MCF 10A (cell line): ENCODE measurements around the gene PRKAR1B. TPM values are rescaled to one million over a fixed set of nuclear protein-coding genes. Genes with fewer than 3 reads are reported as not detected.

ENCODE experiments used
- BruUV-seq: library from RNA; stranded (reverse); fragments of 400-500 nt; replicated peaks from 2 replicates; lab custom pipeline; 2021; lab: Mats Ljungman, UMichigan
- CTCF ChIA-PET: fragments of 300-600 bp; sonication (Branson Sonifier 250); formaldehyde crosslinking; extraction: SDS; loops from one replicate; lab custom pipeline; 2021; ENCODE audit warnings: antibody characterized with exemption, inconsistent platforms; lab: Yijun Ruan, JAX
- POLR2A ChIA-PET: fragments of 300-600, 350-650 bp; sonication (Branson Sonifier 250); formaldehyde crosslinking; extraction: SDS; loops from one replicate; lab custom pipeline; 2020; ENCODE audit warnings: antibody characterized with exemption, inconsistent platforms; lab: Yijun Ruan, JAX
- DNase-seq: peaks from one replicate; pipeline ENCODE4 v3.0.0-alpha.2; 2018; ENCODE audit not compliant: unreplicated experiment
- H3K27ac Mint-ChIP-seq: one replicate; pipeline ENCODE4 v1.8.0; 2022; ENCODE audit warnings: mild to moderate bottlenecking, low read depth, mixed read lengths; ENCODE audit not compliant: unreplicated experiment
- H3K27me3 Mint-ChIP-seq: one replicate; pipeline ENCODE4 v1.8.0; 2022; ENCODE audit warnings: mixed read lengths; ENCODE audit not compliant: insufficient read depth, unreplicated experiment
- H3K36me3 Mint-ChIP-seq: one replicate; pipeline ENCODE4 v1.8.0; 2022; ENCODE audit warnings: mild to moderate bottlenecking, moderate library complexity, mixed read lengths; ENCODE audit not compliant: insufficient read depth, unreplicated experiment
- H3K4me1 Mint-ChIP-seq: one replicate; pipeline ENCODE4 v1.8.0; 2022; ENCODE audit warnings: mixed read lengths; ENCODE audit not compliant: insufficient read depth, unreplicated experiment
- H3K4me3 Mint-ChIP-seq: one replicate; pipeline ENCODE4 v1.8.0; 2022; ENCODE audit warnings: mild to moderate bottlenecking, moderate library complexity, mixed read lengths; ENCODE audit not compliant: unreplicated experiment
- H3K9me3 Mint-ChIP-seq: one replicate; pipeline ENCODE4 v1.8.0; 2022; ENCODE audit warnings: mixed read lengths; ENCODE audit not compliant: unreplicated experiment
- intact Hi-C: fragments of 100-400 bp; cut with micrococcal nuclease; formaldehyde crosslinking; loops from 2 replicates; pipeline ENCODE4 v1.14.1; 2022
- total RNA-seq: library from RNA; stranded (reverse); gene quantifications from 2 replicates; pipeline ENCODE4 v1.2.3, GENCODE V29; 2022
- TF ChIP-seq, protein P1 (sequence below): fragments of 200-600 bp; IDR thresholded peaks from one replicate; pipeline ENCODE4 v1.8.0; 2022; ENCODE audit warnings: antibody characterized with exemption, mild to moderate bottlenecking; ENCODE audit not compliant: unreplicated experiment

PRKAR1B gene
- total RNA-seq, 1 experiment from 2014 or later = 31.5 TPM

DNA sequence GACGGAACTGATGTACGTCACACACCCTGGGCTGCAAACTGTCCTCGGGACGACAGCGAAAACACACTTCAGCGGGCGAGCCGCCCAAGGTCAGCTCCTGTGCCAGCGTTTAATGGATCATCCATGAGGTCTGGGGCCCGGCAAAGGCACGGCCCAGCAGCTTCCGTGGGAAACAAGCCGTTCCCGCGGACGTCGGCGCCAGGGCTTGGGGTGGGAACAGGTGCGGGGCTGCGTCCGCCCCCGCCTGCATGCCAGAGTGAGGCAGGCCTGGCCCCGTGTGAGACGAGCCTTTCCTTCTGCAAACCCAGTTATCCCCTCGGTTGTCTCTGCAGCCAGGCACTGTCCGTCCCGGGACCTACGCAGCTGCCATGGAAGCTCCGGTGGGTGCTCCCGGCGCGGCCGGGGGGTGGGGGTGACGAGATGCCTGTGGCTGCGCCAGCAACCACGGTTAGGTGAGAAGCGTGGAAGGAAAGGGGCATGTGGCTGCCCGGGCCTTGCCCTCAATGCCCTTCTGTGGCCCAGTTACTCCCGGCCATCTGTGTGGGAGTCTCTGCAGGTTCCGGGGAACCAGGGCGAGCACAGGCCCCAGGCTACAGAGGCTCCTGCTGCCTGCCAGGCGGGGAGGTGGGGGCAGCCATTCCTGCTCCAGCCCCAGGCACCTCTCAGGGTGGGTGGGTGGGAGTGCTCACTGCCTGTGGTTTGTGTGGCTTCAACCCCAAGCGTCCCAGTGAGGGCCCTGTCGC, 165.3 kb downstream of the PRKAR1B start:
- ChIA-PET CTCF (no interaction called here), POLR2A (no interaction called here)
- TF ChIP-seq, protein P1, sequence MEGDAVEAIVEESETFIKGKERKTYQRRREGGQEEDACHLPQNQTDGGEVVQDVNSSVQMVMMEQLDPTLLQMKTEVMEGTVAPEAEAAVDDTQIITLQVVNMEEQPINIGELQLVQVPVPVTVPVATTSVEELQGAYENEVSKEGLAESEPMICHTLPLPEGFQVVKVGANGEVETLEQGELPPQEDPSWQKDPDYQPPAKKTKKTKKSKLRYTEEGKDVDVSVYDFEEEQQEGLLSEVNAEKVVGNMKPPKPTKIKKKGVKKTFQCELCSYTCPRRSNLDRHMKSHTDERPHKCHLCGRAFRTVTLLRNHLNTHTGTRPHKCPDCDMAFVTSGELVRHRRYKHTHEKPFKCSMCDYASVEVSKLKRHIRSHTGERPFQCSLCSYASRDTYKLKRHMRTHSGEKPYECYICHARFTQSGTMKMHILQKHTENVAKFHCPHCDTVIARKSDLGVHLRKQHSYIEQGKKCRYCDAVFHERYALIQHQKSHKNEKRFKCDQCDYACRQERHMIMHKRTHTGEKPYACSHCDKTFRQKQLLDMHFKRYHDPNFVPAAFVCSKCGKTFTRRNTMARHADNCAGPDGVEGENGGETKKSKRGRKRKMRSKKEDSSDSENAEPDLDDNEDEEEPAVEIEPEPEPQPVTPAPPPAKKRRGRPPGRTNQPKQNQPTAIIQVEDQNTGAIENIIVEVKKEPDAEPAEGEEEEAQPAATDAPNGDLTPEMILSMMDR = no peak
- no peak for DNase-seq
- H3K4me1 Mint-ChIP-seq = no peaks in the 10 kb centered on the region
- intact Hi-C loops = no loop called here
- no peaks in the 10 kb centered on the region for H3K9me3 Mint-ChIP-seq
- no peak overlapping the region for H3K4me3 Mint-ChIP-seq
- no peaks in the 10 kb centered on the region for H3K36me3 Mint-ChIP-seq
- no peaks in the 10 kb centered on the region for H3K27me3 Mint-ChIP-seq
- BruUV-seq = no TSS peak
- no peak overlapping the region for H3K27ac Mint-ChIP-seq

- Mint-ChIP-seq H3K27ac (no peak overlapping the region), H3K27me3 (no peaks in the 10 kb centered on the region), H3K9me3 (no peaks in the 10 kb centered on the region), H3K4me1 (no peaks in the 10 kb centered on the region), H3K4me3 (no peak overlapping the region), H3K36me3 (no peaks in the 10 kb centered on the region)
- intact Hi-C loops = no loop called here
- no TSS peak for BruUV-seq
- ChIA-PET POLR2A (no interaction called here), CTCF (interaction anchor here (0.6 kb wide), 1 partner anchor 33 kb away, joined by 3 read pairs; no protein-coding TSS in a partner anchor)
- DNase-seq = no peak
- TF ChIP-seq, protein P1 = no peak
These were observed 166.0 kb downstream of the PRKAR1B start for GRCh38 chr7:560966-561630.

DNA sequence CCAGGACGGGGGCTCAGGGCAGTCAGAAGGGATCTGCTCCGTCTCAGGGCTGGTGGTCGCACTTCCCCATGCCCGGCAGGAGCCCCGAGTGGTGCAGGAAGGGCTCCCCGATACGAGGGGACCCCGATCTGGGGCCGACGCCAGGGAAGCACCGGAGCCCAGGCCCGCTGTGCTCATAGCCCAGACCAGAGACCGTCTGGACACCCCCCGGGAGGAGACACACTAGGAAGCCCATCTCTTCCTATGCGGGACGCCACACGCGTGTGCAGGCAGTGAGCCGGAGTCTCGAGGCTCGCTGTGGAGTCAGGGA, 167.7 kb downstream of the PRKAR1B start:
- CTCF ChIA-PET = no interaction called here
- Mint-ChIP-seq H3K36me3 (no peaks in the 10 kb centered on the region), H3K4me3 (no peak overlapping the region), H3K4me1 (no peaks in the 10 kb centered on the region), H3K27ac (no peak overlapping the region), H3K9me3 (no peaks in the 10 kb centered on the region), H3K27me3 (no peaks in the 10 kb centered on the region)
- BruUV-seq = no TSS peak
- TF ChIP-seq, protein P1 = no peak
- no peak for DNase-seq
- POLR2A ChIA-PET = no interaction called here
- intact Hi-C loops = no loop called here

DNA sequence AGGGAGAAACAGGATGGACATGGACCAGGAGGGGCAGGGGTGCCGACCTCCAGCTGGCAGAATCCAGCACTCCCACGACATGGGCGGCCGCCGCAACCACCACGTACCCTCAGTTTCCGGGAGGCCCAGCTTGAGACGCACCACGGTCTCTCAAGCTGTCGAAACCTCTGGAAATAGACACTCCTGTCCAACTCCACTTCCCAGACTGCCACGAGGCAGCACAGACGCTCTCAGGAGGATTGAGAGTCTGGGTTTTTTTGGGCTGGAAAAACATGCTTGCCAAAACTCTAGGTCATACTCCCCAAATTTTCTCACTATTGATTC, 169.6 kb downstream of the PRKAR1B start:
- intact Hi-C loops = no loop called here
- no peak for DNase-seq
- BruUV-seq = no TSS peak
- no peaks in the 10 kb centered on the region for H3K9me3 Mint-ChIP-seq
- POLR2A ChIA-PET = interaction anchor here (1.0 kb wide), 1 partner anchor 8 kb away, joined by 3 read pairs; no protein-coding TSS in a partner anchor
- CTCF ChIA-PET = no interaction called here
- TF ChIP-seq, protein P1 = no peak
- H3K36me3 Mint-ChIP-seq = no peaks in the 10 kb centered on the region
- H3K4me3 Mint-ChIP-seq = no peak overlapping the region
- no peak overlapping the region for H3K27ac Mint-ChIP-seq
- H3K4me1 Mint-ChIP-seq = no peaks in the 10 kb centered on the region
- no peaks in the 10 kb centered on the region for H3K27me3 Mint-ChIP-seq
